Sigmoid colon (tissue), 7 donors: ENCODE results near the gene PDGFA. TPM values are rescaled to one million over a fixed set of nuclear protein-coding genes. Genes with fewer than 3 reads are reported as not detected.

Experiments
- DNase-seq: peaks from one replicate; pipeline ENCODE4 v3.0.0-alpha.2; 2019
- H3K27ac ChIP-seq, 4 donors: fragments of 200-600 bp; sonication (generic); one replicate each; pipeline ENCODE4 v1.5.1; 2016 to 2019; ENCODE audit warnings: mild to moderate bottlenecking in 1 of 4
- H3K27me3 ChIP-seq, 3 donors: fragments of 200-600 bp; sonication (generic); one replicate each; pipeline ENCODE4 v1.5.1; 2019; ENCODE audit warnings: mild to moderate bottlenecking in 1 of 3
- H3K36me3 ChIP-seq, 4 donors: fragments of 200-600 bp; sonication (generic); one replicate each; pipeline ENCODE4 v1.5.1; 2016 to 2019
- H3K4me1 ChIP-seq, 4 donors: fragments of 200-600 bp; sonication (generic); one replicate each; pipeline ENCODE4 v1.5.1; 2017 to 2019
- H3K4me3 ChIP-seq, 4 donors: fragments of 200-600 bp; sonication (generic); one replicate each; pipeline ENCODE4 v1.5.1; 2017 to 2019; ENCODE audit warnings: mild to moderate bottlenecking in 2 of 4, moderate library complexity in 1 of 4
- H3K9me3 ChIP-seq, 4 donors: fragments of 200-600 bp in 3 of 4; sonication (generic) in 3 of 4; one replicate each; pipeline versions ENCODE4 v1.5.1 to v1.6.1; 2013 to 2019
- CTCF ChIP-seq, 4 experiments: fragments of 450-650 bp in 3 of 4; fragments of 200-600 bp in 1 of 4; IDR thresholded peaks; one replicate each; pipeline ENCODE4 v1.5.1; 2016 to 2019; ENCODE audit warnings: antibody characterized with exemption in 4 of 4, mild to moderate bottlenecking in 3 of 4, moderate library complexity in 2 of 4
- EP300 ChIP-seq, 4 donors: sonication (generic); formaldehyde crosslinking; IDR thresholded peaks; one replicate each; pipeline ENCODE4 v1.6.1; 2017; ENCODE audit warnings: antibody characterized with exemption in 4 of 4
- POLR2A ChIP-seq, 2 donors: fragments of 450-650 bp; IDR thresholded peaks; one replicate each; pipeline ENCODE4 v1.6.1; 2016; ENCODE audit warnings: antibody characterized with exemption in 2 of 2, mild to moderate bottlenecking in 2 of 2, moderate library complexity in 2 of 2
- POLR2AphosphoS5 ChIP-seq, 4 donors: sonication (generic); formaldehyde crosslinking; IDR thresholded peaks; one replicate each; pipeline ENCODE4 v1.6.1; 2017; ENCODE audit warnings: antibody characterized with exemption in 4 of 4
- WGBS, 2 donors: extraction: QIAGEN DNeasy Blood & Tissue Kit; methylation state at CpG; one replicate each; pipeline ENCODE4 v1.1.7; 2013; 5-methylcytosine and 5-hydroxymethylcytosine counted together
- intact Hi-C: fragments of 100-400 bp; cut with DNase I; formaldehyde crosslinking; loops from one replicate; pipeline ENCODE4 v1.15.1; 2023
- polyA plus RNA-seq, 3 donors: library from polyadenylated mRNA; stranded (reverse); fragments of 200-250 nt; gene quantifications; one replicate each; pipeline ENCODE4 v1.2.3, GENCODE V29; 2013
- total RNA-seq, 4 donors: library from RNA; depleted of rRNA; stranded (reverse); fragments of >200 nt; gene quantifications; one replicate each; pipeline ENCODE4 v1.1.0, GENCODE V29; 2016
- donor health status: healthy with polysubstance abuse.
- donor health status: Bipolar disorder and iron deficiency.
- donor health status: healthy.

Gene PDGFA
- total and polyA plus RNA-seq, 7 donors = 19.7 to 38.5 (median 33.9) TPM

DNA sequence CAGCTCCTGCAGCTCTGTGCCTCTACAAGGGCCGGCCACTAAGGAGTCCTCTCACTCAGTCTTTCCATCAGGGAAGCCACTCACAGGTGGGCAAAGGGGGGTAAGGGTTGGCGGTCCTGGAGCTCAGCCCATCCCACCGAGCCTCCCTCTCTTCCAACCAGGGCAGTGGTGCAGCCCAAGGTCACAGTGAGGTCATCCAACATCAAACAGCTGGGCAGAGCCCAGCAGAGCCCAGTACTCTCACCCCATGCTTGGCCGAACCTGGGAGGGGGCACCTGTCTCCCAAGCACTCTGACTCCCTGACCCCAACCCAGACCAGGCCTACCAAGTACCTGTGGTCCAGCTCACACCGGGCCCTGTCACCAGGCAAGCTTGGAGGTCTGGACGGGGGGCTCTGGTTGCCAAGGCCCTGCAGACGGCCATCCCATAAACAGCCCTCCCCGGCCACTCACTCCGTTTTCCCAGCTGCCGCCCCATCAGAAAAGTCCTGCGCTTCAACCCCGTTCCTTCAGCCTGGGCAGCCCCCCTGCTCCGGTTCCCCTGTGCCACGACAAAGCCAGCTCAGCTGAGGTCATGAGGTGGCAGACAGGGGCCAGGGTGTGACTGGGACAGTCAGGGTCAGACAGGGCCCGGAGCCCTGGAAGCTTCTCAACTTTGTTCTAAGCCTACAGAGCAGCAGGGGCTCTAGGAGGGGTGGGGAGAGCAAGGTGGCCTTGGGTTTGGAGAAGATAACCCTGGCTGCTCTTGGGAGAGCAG, 27.5 kb downstream of the PDGFA start:
- Histone ChIP-seq H3K9me3 (no peaks in the 10 kb centered on the region), H3K27ac (peak overlapping the region in 1 of 4 donors; percentile 27), H3K27me3 (no peaks in the 10 kb centered on the region), H3K36me3 (peaks cover 0 to 15% (median 2%) of the 10 kb centered on the region in 4 donors), H3K4me1 (no peaks in the 10 kb centered on the region), H3K4me3 (no peak overlapping the region)
- TF ChIP-seq POLR2A (IDR thresholded peaks at IDR 0.05) = no peak
- TF ChIP-seq CTCF (IDR thresholded peaks at IDR 0.05) = no peak
- TF ChIP-seq EP300 (IDR thresholded peaks at IDR 0.05) = no peak
- TF ChIP-seq POLR2AphosphoS5 (IDR thresholded peaks at IDR 0.05) = no peak
- DNase-seq = peak; percentile 58
- intact Hi-C loops = no loop called here
- WGBS, 2 donors = 89 to 92% methylated on average over 15 of the region's 15 CpGs

DNA sequence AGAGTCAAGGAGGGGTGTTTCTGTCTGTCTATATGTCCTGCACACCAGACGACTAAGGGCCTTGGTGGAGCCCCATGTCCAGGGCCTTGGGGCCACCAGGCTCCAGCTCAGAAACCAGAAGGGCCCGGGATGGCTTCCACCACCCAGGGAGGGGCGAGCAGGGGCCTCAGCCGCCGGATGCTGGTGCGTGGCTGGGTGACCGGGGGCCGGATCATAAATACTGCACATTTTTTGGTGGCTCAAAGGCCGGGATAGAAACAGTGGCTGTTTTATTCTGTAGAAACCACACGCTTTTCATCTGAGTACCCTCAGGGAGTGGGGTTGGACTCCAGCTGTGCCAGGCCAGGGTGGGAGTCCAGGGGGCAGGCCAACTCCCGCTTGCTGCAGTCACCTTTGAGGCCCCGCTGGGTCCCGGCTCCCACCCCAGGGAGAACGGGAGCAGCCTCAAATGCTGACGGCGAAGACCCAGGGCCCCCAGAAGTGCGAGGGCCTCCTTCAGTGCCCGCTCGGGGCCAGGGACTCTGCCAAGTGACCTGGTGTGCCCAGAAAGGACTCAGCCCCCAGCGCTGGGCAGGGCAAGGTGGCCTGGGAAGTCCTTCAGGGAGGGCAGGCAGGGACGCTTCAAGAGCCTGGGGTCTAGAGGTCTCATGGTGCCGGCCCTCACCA, 28.2 kb downstream of the PDGFA start:
- Histone ChIP-seq H3K4me3 (no peak overlapping the region), H3K27me3 (no peaks in the 10 kb centered on the region), H3K27ac (peak overlapping the region in 2 of 4 donors; percentile 12 to 27), H3K4me1 (no peaks in the 10 kb centered on the region), H3K36me3 (peaks cover 0 to 8% (median 2%) of the 10 kb centered on the region in 4 donors), H3K9me3 (no peaks in the 10 kb centered on the region)
- 88 to 90% methylated on average over 22 of the region's 22 CpGs for WGBS, 2 donors
- peak; percentile 36 for DNase-seq
- intact Hi-C loops = no loop called here
- no peak for TF ChIP-seq POLR2A (IDR thresholded peaks at IDR 0.05)
- TF ChIP-seq CTCF (IDR thresholded peaks at IDR 0.05) = no peak
- TF ChIP-seq POLR2AphosphoS5 (IDR thresholded peaks at IDR 0.05) = no peak
- TF ChIP-seq EP300 (IDR thresholded peaks at IDR 0.05) = no peak

- intact Hi-C loops = no loop called here
- peak; percentile 53 for DNase-seq
- WGBS, 2 donors = 78 to 90% methylated on average over 18 of the region's 18 CpGs
- Histone ChIP-seq H3K4me3 (no peak overlapping the region), H3K9me3 (no peaks in the 10 kb centered on the region), H3K27me3 (no peaks in the 10 kb centered on the region), H3K4me1 (no peaks in the 10 kb centered on the region), H3K27ac (no peak overlapping the region), H3K36me3 (peaks cover 0 to 5% (median 0%) of the 10 kb centered on the region in 4 donors)
- TF ChIP-seq CTCF (IDR thresholded peaks at IDR 0.05) (no peak), POLR2AphosphoS5 (IDR thresholded peaks at IDR 0.05) (no peak), POLR2A (IDR thresholded peaks at IDR 0.05) (no peak), EP300 (IDR thresholded peaks at IDR 0.05) (no peak)
These were observed 29.0 kb downstream of the PDGFA start for GRCh38 chr7:490461-491291.

DNA sequence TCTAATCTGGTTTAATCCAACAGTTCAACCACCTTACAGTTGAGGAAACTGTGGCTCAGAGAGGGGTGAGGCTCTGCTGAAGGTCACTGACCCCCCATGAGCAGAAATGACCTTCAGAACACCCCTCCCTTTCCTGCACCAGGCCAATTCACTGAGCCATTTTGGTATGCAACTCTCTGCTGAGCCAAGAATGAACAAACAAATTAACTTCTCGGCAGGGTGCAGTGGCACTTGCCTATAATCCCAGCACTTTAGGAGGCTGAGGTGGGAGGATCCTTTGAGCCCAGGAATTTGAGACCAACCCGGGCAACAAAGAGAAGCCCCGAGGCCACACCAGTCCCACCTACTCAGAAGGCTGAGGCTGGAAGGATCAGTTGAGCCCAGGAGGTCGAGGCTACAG, 29.8 kb downstream of the PDGFA start:
- no peak for DNase-seq
- 69 to 81% methylated on average over 4 of the region's 4 CpGs for WGBS, 2 donors
- Histone ChIP-seq H3K36me3 (no peaks in the 10 kb centered on the region), H3K4me1 (no peaks in the 10 kb centered on the region), H3K27me3 (no peaks in the 10 kb centered on the region), H3K27ac (no peak overlapping the region), H3K9me3 (no peaks in the 10 kb centered on the region), H3K4me3 (no peak overlapping the region)
- TF ChIP-seq POLR2A (IDR thresholded peaks at IDR 0.05) (no peak), CTCF (IDR thresholded peaks at IDR 0.05) (no peak), POLR2AphosphoS5 (IDR thresholded peaks at IDR 0.05) (no peak), EP300 (IDR thresholded peaks at IDR 0.05) (no peak)
- intact Hi-C loops = no loop called here
